ENCODE results near the gene UBALD1. TPM values are rescaled to one million over a fixed set of nuclear protein-coding genes. Genes with fewer than 3 reads are reported as not detected.

The UBALD1 gene
- total RNA-seq, 3 donors from 2014 or later (not counting 1 experiment from before 2014, with no cell fraction given), result 40.8 to 54.4 (median 53.6) TPM

- H3K4me1 Mint-ChIP-seq, result no peaks in the 10 kb centered on the region
- H3K4me3 ChIP-seq (ENCODE audit: low read length), result no peak overlapping the region
- no peak for ATAC-seq
- H3K9me3 ChIP-seq (ENCODE audit: control insufficient read depth, insufficient read depth, low read length), result peaks cover 6% of the 10 kb centered on the region
- DNase-seq, result no peak
- no peaks in the 10 kb centered on the region for H3K27me3 Mint-ChIP-seq (ENCODE audit: low read depth in 2 of 2)
- no peak overlapping the region for H3K27ac Mint-ChIP-seq
- TF ChIP-seq CTCF (IDR thresholded peaks at IDR 0.05), result no peak
- intact Hi-C loops (cut with micrococcal nuclease), result no loop called here
- no peak overlapping the region for H3K4me3 Mint-ChIP-seq
- H3K36me3 ChIP-seq (ENCODE audit: control insufficient read depth, insufficient read depth, low read length), result no peaks in the 10 kb centered on the region
- H3K27ac ChIP-seq (ENCODE audit: low read length), result no peak overlapping the region
- no peaks in the 10 kb centered on the region for H3K27me3 ChIP-seq (ENCODE audit: control insufficient read depth, insufficient read depth, low read length)
- H3K36me3 Mint-ChIP-seq, result no peaks in the 10 kb centered on the region
- no peaks in the 10 kb centered on the region for H3K9me3 Mint-ChIP-seq
- 86% methylated on average over 2 of the region's 6 CpGs for WGBS (ENCODE audit: insufficient coverage)
- H3K4me1 ChIP-seq (ENCODE audit: control insufficient read depth, insufficient read depth, low read length), result no peaks in the 10 kb centered on the region
Observed at GRCh38 chr16:4591191-4591590, 23.5 kb downstream of the UBALD1 start.

DNA sequence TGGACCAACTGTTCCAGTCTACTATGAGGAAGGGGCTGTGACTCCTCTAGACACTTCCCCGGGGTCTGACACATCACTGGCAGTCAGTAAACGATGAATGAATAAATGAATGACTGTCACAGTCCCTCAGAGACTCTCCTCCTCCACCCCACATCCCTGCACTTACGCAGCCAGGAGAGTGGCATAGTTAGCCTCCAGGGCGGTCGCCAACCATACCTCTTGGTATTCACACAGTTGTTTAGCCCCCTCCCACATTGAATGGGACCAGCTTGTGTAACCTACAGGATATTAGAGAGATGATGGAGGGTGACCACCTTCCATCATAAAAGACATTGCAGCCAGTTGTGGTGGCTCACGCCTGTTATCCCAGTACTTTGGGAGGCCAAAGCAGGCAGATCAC is 25.7 kb downstream of the UBALD1 start:
- no peak overlapping the region for H3K27ac Mint-ChIP-seq
- Histone ChIP-seq H3K4me3 (ENCODE audit: low read length) (no peak overlapping the region), H3K36me3 (ENCODE audit: control insufficient read depth, insufficient read depth, low read length) (no peaks in the 10 kb centered on the region), H3K27me3 (ENCODE audit: control insufficient read depth, insufficient read depth, low read length) (peaks cover 3% of the 10 kb centered on the region), H3K27ac (ENCODE audit: low read length) (no peak overlapping the region), H3K4me1 (ENCODE audit: control insufficient read depth, insufficient read depth, low read length) (peaks cover 5% of the 10 kb centered on the region), H3K9me3 (ENCODE audit: control insufficient read depth, insufficient read depth, low read length) (peaks cover 6% of the 10 kb centered on the region)
- H3K4me3 Mint-ChIP-seq, result no peak overlapping the region
- WGBS (ENCODE audit: insufficient coverage), result 89% methylated on average over 6 of the region's 6 CpGs
- ATAC-seq, result no peak
- DNase-seq, result no peak
- H3K27me3 Mint-ChIP-seq (ENCODE audit: low read depth in 2 of 2), result peaks cover 0 to 4% of the 10 kb centered on the region in 2 donors
- intact Hi-C loops (cut with micrococcal nuclease), result no loop called here
- H3K9me3 Mint-ChIP-seq, result no peaks in the 10 kb centered on the region
- no peaks in the 10 kb centered on the region for H3K4me1 Mint-ChIP-seq
- no peaks in the 10 kb centered on the region for H3K36me3 Mint-ChIP-seq
- TF ChIP-seq CTCF (IDR thresholded peaks at IDR 0.05), result no peak

GRCh38 chr16:4588386-4588785 is 26.3 kb downstream of the UBALD1 start:
- Mint-ChIP-seq H3K36me3 (no peaks in the 10 kb centered on the region), H3K27me3 (ENCODE audit: low read depth in 2 of 2) (peaks cover 0 to 4% of the 10 kb centered on the region in 2 donors), H3K4me1 (no peaks in the 10 kb centered on the region), H3K27ac (no peak overlapping the region), H3K4me3 (no peak overlapping the region), H3K9me3 (no peaks in the 10 kb centered on the region)
- ATAC-seq (no peak), DNase-seq (no peak)
- no peak for TF ChIP-seq CTCF (IDR thresholded peaks at IDR 0.05)
- Histone ChIP-seq H3K4me1 (ENCODE audit: control insufficient read depth, insufficient read depth, low read length) (peaks cover 5% of the 10 kb centered on the region), H3K27ac (ENCODE audit: low read length) (no peak overlapping the region), H3K36me3 (ENCODE audit: control insufficient read depth, insufficient read depth, low read length) (no peaks in the 10 kb centered on the region), H3K9me3 (ENCODE audit: control insufficient read depth, insufficient read depth, low read length) (peaks cover 6% of the 10 kb centered on the region), H3K4me3 (ENCODE audit: low read length) (no peak overlapping the region), H3K27me3 (ENCODE audit: control insufficient read depth, insufficient read depth, low read length) (peaks cover 3% of the 10 kb centered on the region)
- WGBS (ENCODE audit: insufficient coverage), result 81% methylated on average over 2 of the region's 2 CpGs
- intact Hi-C loops (cut with micrococcal nuclease), result no loop called here

DNA sequence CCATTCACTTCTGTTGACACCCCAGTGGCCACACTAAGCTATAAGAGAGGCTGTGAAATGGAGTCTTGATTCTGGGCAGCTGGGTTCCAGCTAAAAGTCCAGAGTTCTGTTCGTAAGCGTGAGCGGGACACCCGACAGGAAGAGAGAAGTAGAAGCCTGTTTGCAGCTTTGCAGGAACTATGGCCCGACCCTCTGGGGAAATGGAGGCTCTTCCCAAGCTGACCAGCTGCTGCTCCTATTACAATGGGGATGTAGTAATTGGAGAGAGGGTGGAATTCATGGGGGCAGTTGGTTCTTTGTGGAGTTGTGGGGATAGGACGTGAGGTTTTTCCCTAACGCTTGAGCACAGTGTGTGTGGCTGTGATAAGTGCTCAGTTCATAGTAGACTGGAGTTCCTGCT is 28.4 kb downstream of the UBALD1 start:
- 75% methylated on average over 7 of the region's 7 CpGs for WGBS (ENCODE audit: insufficient coverage)
- no peak for DNase-seq
- peaks cover 6% of the 10 kb centered on the region for H3K9me3 ChIP-seq (ENCODE audit: control insufficient read depth, insufficient read depth, low read length)
- H3K4me3 Mint-ChIP-seq, result no peak overlapping the region
- H3K27me3 Mint-ChIP-seq (ENCODE audit: low read depth in 2 of 2), result peaks cover 0 to 4% of the 10 kb centered on the region in 2 donors
- H3K4me1 ChIP-seq (ENCODE audit: control insufficient read depth, insufficient read depth, low read length), result peaks cover 5% of the 10 kb centered on the region
- H3K27me3 ChIP-seq (ENCODE audit: control insufficient read depth, insufficient read depth, low read length), result peaks cover 3% of the 10 kb centered on the region
- TF ChIP-seq CTCF (IDR thresholded peaks at IDR 0.05), result no peak
- no peaks in the 10 kb centered on the region for H3K9me3 Mint-ChIP-seq
- H3K4me3 ChIP-seq (ENCODE audit: low read length), result no peak overlapping the region
- no peaks in the 10 kb centered on the region for H3K4me1 Mint-ChIP-seq
- H3K36me3 Mint-ChIP-seq, result no peaks in the 10 kb centered on the region
- no peak for ATAC-seq
- H3K36me3 ChIP-seq (ENCODE audit: control insufficient read depth, insufficient read depth, low read length), result no peaks in the 10 kb centered on the region
- H3K27ac Mint-ChIP-seq, result no peak overlapping the region
- intact Hi-C loops (cut with micrococcal nuclease), result no loop called here
- H3K27ac ChIP-seq (ENCODE audit: low read length), result no peak overlapping the region

All from natural killer cell (primary cell).